HFFc6 (cell line): ENCODE measurements around the gene SLAMF6. TPM values are rescaled to one million over a fixed set of nuclear protein-coding genes. Genes with fewer than 3 reads are reported as not detected.
A peak's percentile ranks its signal among the peaks of the same experiment; 100 is the strongest.

ENCODE experiments used
- DNase-seq: peaks from one replicate; pipeline ENCODE4 v3.0.0-alpha.2; 2018
- H3K27ac Mint-ChIP-seq: 2 replicates; pipeline ENCODE4 v1.8.0; 2020; ENCODE audit warnings: mild to moderate bottlenecking, mixed read lengths
- H3K27me3 Mint-ChIP-seq: 2 replicates; pipeline ENCODE4 v1.8.0; 2021; ENCODE audit warnings: mild to moderate bottlenecking, moderate library complexity, mixed read lengths; ENCODE audit not compliant: insufficient read depth
- H3K36me3 Mint-ChIP-seq: 2 replicates; pipeline ENCODE4 v1.8.0; 2021; ENCODE audit warnings: low read depth, mixed read lengths
- H3K4me1 Mint-ChIP-seq: 2 replicates; pipeline ENCODE4 v1.8.0; 2020; ENCODE audit warnings: low read depth, mixed read lengths
- H3K4me3 Mint-ChIP-seq: 2 replicates; pipeline ENCODE4 v1.8.0; 2020; ENCODE audit warnings: mild to moderate bottlenecking, moderate library complexity, mixed read lengths
- H3K9me3 Mint-ChIP-seq: 2 replicates; pipeline ENCODE4 v1.8.0; 2020; ENCODE audit warnings: mild to moderate bottlenecking, mixed read lengths
- CTCF ChIP-seq: fragments of 200-600 bp; sonication (generic); IDR thresholded peaks from 2 replicates; pipeline ENCODE4 v1.5.0; 2021; ENCODE audit warnings: antibody characterized with exemption, mild to moderate bottlenecking
- total RNA-seq, 6 experiments: library from RNA; stranded (reverse); fragmentation: NEBNext Ultra II Directional; extraction: Animal tissue kit (Norgen Biotek cat#: 25700); gene quantifications; 2 replicates in 1 of 6; 3 replicates in 5 of 6; pipeline ENCODE4 v1.2.3, GENCODE V29; 2021

Gene SLAMF6
- total RNA-seq, 6 experiments from 2014 or later, result not detected

GRCh38 chr1:160449494-160449893 lies 73.6 kb downstream of the SLAMF6 start:
- Mint-ChIP-seq H3K4me1 (no peaks in the 10 kb centered on the region), H3K27me3 (no peaks in the 10 kb centered on the region; the same call in 1 of the 2 replicates)

GRCh38 chr1:160446945-160447600 lies 76.0 kb downstream of the SLAMF6 start:
- no peaks in the 10 kb centered on the region for H3K9me3 Mint-ChIP-seq
- TF ChIP-seq CTCF, result no peak

More at GRCh38 chr1:160449494-160449893, 73.6 kb downstream of the SLAMF6 start:
- no peak for TF ChIP-seq CTCF
- Mint-ChIP-seq H3K4me3 (no peak overlapping the region), H3K27ac (no peak overlapping the region), H3K36me3 (no peaks in the 10 kb centered on the region), H3K9me3 (no peaks in the 10 kb centered on the region)
- no peak for DNase-seq

DNA sequence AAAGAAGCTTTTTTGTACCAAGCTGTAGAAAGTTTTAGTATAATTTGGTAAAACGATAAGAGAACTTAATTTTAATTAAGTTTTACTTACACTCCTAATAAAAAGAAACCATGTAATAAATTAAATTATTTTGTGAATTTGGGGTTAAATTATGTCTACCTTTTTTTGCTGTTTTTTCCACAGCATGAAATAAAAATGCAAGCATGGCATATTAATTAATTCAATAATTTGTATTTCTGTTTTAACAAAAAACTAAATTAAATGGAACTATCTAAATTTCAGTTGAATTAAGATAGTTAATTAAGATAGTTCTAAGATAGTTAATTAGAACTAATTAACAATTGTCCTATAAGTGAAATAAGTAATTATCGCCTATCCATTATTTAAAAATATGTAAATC lies 83.3 kb downstream of the SLAMF6 start:
- Mint-ChIP-seq H3K27me3 (peaks cover 4% of the 10 kb centered on the region; the same call in 1 of the 2 replicates), H3K36me3 (no peaks in the 10 kb centered on the region), H3K9me3 (no peaks in the 10 kb centered on the region), H3K4me1 (no peaks in the 10 kb centered on the region; the same call in 1 of the 2 replicates), H3K27ac (no peak overlapping the region), H3K4me3 (no peak overlapping the region)
- DNase-seq, result no peak
- TF ChIP-seq CTCF, result no peak

More at GRCh38 chr1:160446945-160447600, 76.0 kb downstream of the SLAMF6 start:
- H3K4me3 Mint-ChIP-seq, result no peak overlapping the region
- H3K36me3 Mint-ChIP-seq, result no peaks in the 10 kb centered on the region
- DNase-seq, result no peak
- H3K4me1 Mint-ChIP-seq, result no peaks in the 10 kb centered on the region
- no peak overlapping the region for H3K27ac Mint-ChIP-seq
- H3K27me3 Mint-ChIP-seq, result no peaks in the 10 kb centered on the region; the same call in 1 of the 2 replicates

DNA sequence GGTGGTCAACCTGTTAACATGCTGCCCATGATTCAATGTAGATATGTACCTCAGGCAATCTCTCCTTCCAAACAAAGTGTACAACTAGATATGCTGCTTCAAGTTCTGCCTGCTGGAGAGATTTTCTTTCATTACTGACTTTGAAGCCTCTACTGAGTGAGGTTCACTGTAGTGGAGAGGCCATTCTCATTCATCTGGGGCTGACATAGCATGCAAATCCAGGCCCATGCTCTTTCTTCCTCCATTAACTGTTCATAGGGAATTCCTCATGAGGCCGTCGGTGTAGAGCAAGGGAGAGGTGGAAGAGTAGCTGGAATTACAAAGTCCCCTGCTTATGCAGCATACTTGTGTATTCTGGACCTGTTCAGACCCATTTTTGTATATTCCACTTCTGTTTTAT lies 84.1 kb downstream of the SLAMF6 start:
- no peaks in the 10 kb centered on the region; the same call in 1 of the 2 replicates for H3K4me1 Mint-ChIP-seq
- TF ChIP-seq CTCF, result no peak
- peaks cover 4% of the 10 kb centered on the region; the same call in 1 of the 2 replicates for H3K27me3 Mint-ChIP-seq
- H3K9me3 Mint-ChIP-seq, result no peaks in the 10 kb centered on the region
- DNase-seq, result no peak
- H3K27ac Mint-ChIP-seq, result no peak overlapping the region
- H3K4me3 Mint-ChIP-seq, result no peak overlapping the region; the same call in 1 of the 2 replicates
- H3K36me3 Mint-ChIP-seq, result no peaks in the 10 kb centered on the region

- Mint-ChIP-seq H3K27me3 (peaks cover 4% of the 10 kb centered on the region; the same call in 1 of the 2 replicates), H3K9me3 (no peaks in the 10 kb centered on the region), H3K27ac (no peak overlapping the region), H3K4me1 (no peaks in the 10 kb centered on the region; the same call in 1 of the 2 replicates), H3K4me3 (peak overlapping the region; percentile 71), H3K36me3 (no peaks in the 10 kb centered on the region)
- no peak for TF ChIP-seq CTCF
- no peak for DNase-seq
Observed at GRCh38 chr1:160438317-160438918, 84.6 kb downstream of the SLAMF6 start.
